K562 (cell line): ENCODE data around the gene TMEM121. TPM values are rescaled to one million over a fixed set of nuclear protein-coding genes. Genes with fewer than 3 reads are reported as not detected.

Source experiments
- ATAC-seq: fragments of 200-7000 bp; cut with Tn5 transposase; 3 replicates; pipeline ENCODE4 v1.9.1; 2020; ENCODE audit warnings: moderate library complexity
- BruUV-seq: library from RNA; stranded (reverse); fragments of 400-500 nt; replicated peaks from 2 replicates; lab custom pipeline; 2021; lab: Mats Ljungman, UMichigan
- CTCF ChIA-PET: fragments of 300-600 bp; formaldehyde crosslinking; extraction: SDS; loops from one replicate; lab custom pipeline; 2021; ENCODE audit warnings: low intra/inter-chr PET ratio; lab: Yijun Ruan, JAX
- POLR2A ChIA-PET: fragments of 300-600, 350-650 bp; sonication (Branson Sonifier 250); formaldehyde crosslinking; extraction: SDS; loops from one replicate; lab custom pipeline; 2021; ENCODE audit warnings: antibody characterized with exemption, inconsistent platforms; lab: Yijun Ruan, JAX
- DNase-seq, 4 experiments: peaks; one replicate each; pipeline versions ENCODE4 v3.0.0 to v3.0.0-alpha.2; 2011 to 2018; ENCODE audit warnings: low spot score in 3 of 4, mixed read lengths in 3 of 4; ENCODE audit errors: extremely low read depth in 1 of 4
- FAIRE-seq: peaks from 2 replicates; lab custom pipeline; 2011; peaks lifted over from hg19 to GRCh38; lab: Jason Lieb, UNC
- H2AFZ ChIP-seq: 2 replicates; pipeline ENCODE4 v1.6.0; 2011; ENCODE audit warnings: low read depth, low read length, control low read depth, inconsistent platforms
- H3K27ac ChIP-seq: fragments of 200-600 bp; 3 replicates; pipeline ENCODE4 v1.8.0; 2011; ENCODE audit warnings: low read depth, mild to moderate bottlenecking, control low read depth, inconsistent platforms, low read length, moderate library complexity, mixed read lengths; ENCODE audit errors: extremely low read depth
- H3K27me3 ChIP-seq, 2 experiments: fragments of 300-600 bp in 1 of 2; 2 replicates in 1 of 2; 3 replicates in 1 of 2; pipeline versions ENCODE4 v1.6.0 to v1.8.0; 2011; ENCODE audit warnings: inconsistent platforms in 2 of 2, low read length in 2 of 2, mild to moderate bottlenecking in 1 of 2, mixed read lengths in 1 of 2, moderate library complexity in 1 of 2; ENCODE audit not compliant: control insufficient read depth in 2 of 2, insufficient read depth in 2 of 2
- H3K36me3 ChIP-seq: fragments of 300-600 bp; 3 replicates; pipeline ENCODE4 v1.8.0; 2011; ENCODE audit warnings: mild to moderate bottlenecking, low read length, inconsistent platforms; ENCODE audit not compliant: control insufficient read depth, insufficient read depth
- H3K4me1 ChIP-seq, 2 experiments: fragments of 200-600 bp in 1 of 2; replicated peaks in 1 of 2; 2 replicates in 1 of 2; 3 replicates in 1 of 2; pipeline versions ENCODE4 v1.5.1 to v1.8.0; 2011; ENCODE audit warnings: inconsistent platforms in 2 of 2, low read length in 2 of 2, mild to moderate bottlenecking in 1 of 2, mixed read lengths in 1 of 2, moderate library complexity in 1 of 2; ENCODE audit not compliant: control insufficient read depth in 2 of 2, insufficient read depth in 2 of 2
- H3K4me2 ChIP-seq: 2 replicates; pipeline ENCODE4 v1.6.1; 2011; ENCODE audit warnings: low read length, control low read depth, inconsistent platforms, mixed read lengths; ENCODE audit not compliant: insufficient read depth
- H3K4me3 ChIP-seq: fragments of 200-600 bp; sonication (generic), shearing (Covaris generic); 2 replicates; pipeline ENCODE4 v1.5.1; 2016; ENCODE audit warnings: control low read depth, inconsistent platforms
- H3K79me2 ChIP-seq: fragments of 200-600 bp; 3 replicates; pipeline ENCODE4 v1.8.0; 2011; ENCODE audit warnings: low read length, inconsistent platforms; ENCODE audit not compliant: control insufficient read depth, insufficient read depth
- H3K9ac ChIP-seq, 2 experiments: 2 replicates each; pipeline versions ENCODE4 v1.6.0 to v1.6.1; 2011; ENCODE audit warnings: low read depth in 2 of 2, low read length in 2 of 2, control low read depth in 1 of 2, inconsistent platforms in 1 of 2, mild to moderate bottlenecking in 1 of 2, mixed read lengths in 1 of 2; ENCODE audit not compliant: insufficient read depth in 1 of 2
- H3K9me1 ChIP-seq: one replicate; pipeline ENCODE4 v1.6.0; 2011; ENCODE audit warnings: inconsistent platforms, mild to moderate bottlenecking, low read length, moderate library complexity; ENCODE audit not compliant: control insufficient read depth, insufficient read depth
- H3K9me3 ChIP-seq: replicated peaks from 2 replicates; pipeline ENCODE4 v1.5.1; 2011; ENCODE audit warnings: low read depth, low read length, inconsistent platforms; ENCODE audit not compliant: control insufficient read depth, insufficient read depth
- H4K20me1 ChIP-seq: replicated peaks from 2 replicates; pipeline ENCODE4 v1.6.1; 2011; ENCODE audit warnings: low read length, inconsistent platforms, mixed read lengths; ENCODE audit not compliant: control insufficient read depth, insufficient read depth
- POLR2G ChIP-seq: fragments of 200-400 bp; formaldehyde crosslinking; IDR thresholded peaks from 2 replicates; pipeline ENCODE4 v1.6.1; 2017; ENCODE audit warnings: low read depth, mild to moderate bottlenecking, antibody characterized with exemption, low read length, moderate library complexity
- ZNF311 ChIP-seq: fragments of 250-450 bp; sonication (Bioruptor Pico); IDR thresholded peaks from 2 replicates; pipeline ENCODE4 v1.4.0; 2020; ENCODE audit warnings: mild to moderate bottlenecking, moderate library complexity
- WGBS: fragments of 100-300 bp; shearing (Covaris generic); methylation state at CpG from one replicate; pipeline ENCODE4 v1.1.6; 2016; ENCODE audit warnings: low coverage, mixed read lengths; ENCODE audit not compliant: insufficient coverage; ENCODE audit errors: missing lambda C conversion rate; 5-methylcytosine and 5-hydroxymethylcytosine counted together
- in situ Hi-C: fragments of 300-500 bp; cut with MboI; formaldehyde crosslinking; loops from 4 replicates; pipeline ENCODE4 v1.15.0; 2018; ENCODE audit warnings: inconsistent platforms, mixed read lengths
- intact Hi-C: fragments of 100-400 bp; cut with micrococcal nuclease; formaldehyde crosslinking; loops from 2 replicates; pipeline ENCODE4 v1.14.2; 2022
- polyA plus RNA-seq, 8 experiments: library from polyadenylated mRNA; depleted of rRNA in 4 of 8; stranded (reverse) in 5 of 8; unstranded in 3 of 8; fragments of >200 nt; fragmentation: Nextera tagmentation in 2 of 8; fragmentation: Illumina TruSeq in 1 of 8; extraction: Ambion mirVana in 2 of 8; extraction: Trizol in 1 of 8; gene quantifications; 2 replicates each; pipeline versions ENCODE4 v1.2.1 to v1.2.3, GENCODE V29; 2011 to 2014; ENCODE audit warnings: inconsistent platforms in 1 of 8, missing spikeins in 1 of 8
- total RNA-seq, 7 experiments: library from RNA; depleted of rRNA in 6 of 7; stranded (reverse); fragments of >200 nt in 6 of 7; fragmentation: Illumina TruSeq in 2 of 7; extraction: Trizol in 2 of 7; gene quantifications; 2 replicates each; pipeline versions ENCODE4 v1.2.1 to v1.2.3, GENCODE V29; 2011 to 2021; ENCODE audit warnings: low replicate concordance in 1 of 7

Gene TMEM121
- total and polyA plus RNA-seq, 9 of the 15 experiments (the other 6 are each of a cell fraction or from before 2014, with no cell fraction given) = 0.31 to 0.36 TPM; not detected in 7

- H3K9ac ChIP-seq = no peak overlapping the region; a peak in 2 of 4 replicates
- ATAC-seq = no peak
- no peak overlapping the region for H3K4me3 ChIP-seq
- CTCF ChIA-PET = no interaction called here
- TF ChIP-seq ZNF311 (CRISPR knock-in tag) = no peak
- 0 out of 2 replicates have a peak, but pooled peaks have one; percentile 8 for TF ChIP-seq POLR2G
- TF ChIP-seq, all 486 proteins: peak for 1
- no peak overlapping the region for H3K4me2 ChIP-seq
- H3K27me3 ChIP-seq = no peaks in the 10 kb centered on the region; a peak in 1 of 5 replicates
- POLR2A ChIA-PET = no interaction called here
- no peak overlapping the region for H2AFZ ChIP-seq
- no peak for DNase-seq
- H4K20me1 ChIP-seq = no peaks in the 10 kb centered on the region; the same call in 1 of the 2 replicates
- intact Hi-C loops (loop anchor here (2.0 kb wide), 1 partner anchor 113 kb away; no protein-coding TSS in a partner anchor), in situ Hi-C loops (no loop called here)
- 18% methylated on average over 4 of the region's 18 CpGs for WGBS
- H3K4me1 ChIP-seq = peaks cover 12 to 90% of the 10 kb centered on the region in 2 experiments
- H3K36me3 ChIP-seq = no peaks in the 10 kb centered on the region
- no peak overlapping the region for H3K27ac ChIP-seq
- BruUV-seq = no TSS peak
- H3K9me1 ChIP-seq = no peaks in the 10 kb centered on the region
- no peak for FAIRE-seq
- H3K9me3 ChIP-seq = no peaks in the 10 kb centered on the region
- H3K79me2 ChIP-seq = no peaks in the 10 kb centered on the region
Observed at GRCh38 chr14:105483300-105484068, 42.9 kb upstream of the TMEM121 start.
